GM12878 (cell line): ENCODE data around the gene MEOX1. TPM values are rescaled to one million over a fixed set of nuclear protein-coding genes. Genes with fewer than 3 reads are reported as not detected.

ENCODE experiments used
- ATAC-seq: fragments of 200-7000 bp; cut with Tn5 transposase; 3 replicates; pipeline ENCODE4 v1.9.1; 2020; ENCODE audit warnings: mild to moderate bottlenecking, moderate library complexity
- Bru-seq: library from RNA; stranded (reverse); fragments of 400-500 nt; gene quantifications from one replicate; lab custom pipeline; 2021; lab: Mats Ljungman, UMichigan
- BruChase-seq, 2 experiments: library from RNA; stranded (reverse); fragments of 400-500 nt; gene quantifications; one replicate each; lab custom pipeline; 2021; lab: Mats Ljungman, UMichigan
- BruUV-seq: library from RNA; stranded (reverse); fragments of 400-500 nt; replicated peaks from 2 replicates; lab custom pipeline; 2021; lab: Mats Ljungman, UMichigan
- CTCF ChIA-PET: fragments of 300-600 bp; sonication (Branson Sonifier 250); formaldehyde crosslinking; extraction: SDS; loops from one replicate; lab custom pipeline; 2021; ENCODE audit warnings: inconsistent platforms; lab: Yijun Ruan, JAX
- POLR2A ChIA-PET: fragments of 350-600 bp; formaldehyde crosslinking; extraction: SDS; loops from one replicate; lab custom pipeline; 2021; ENCODE audit warnings: inconsistent platforms; lab: Charles Lee
- RAD21 ChIA-PET: fragments of 300-600 bp; sonication (Branson Sonifier 250); formaldehyde crosslinking; loops from one replicate; lab custom pipeline; 2023; ENCODE audit warnings: antibody characterized with exemption; ENCODE audit not compliant: unreplicated experiment; lab: Charles Lee
- SMC1A ChIA-PET: fragments of 300-600 bp; sonication (Branson Sonifier 250); formaldehyde crosslinking; loops from one replicate; lab custom pipeline; 2023; ENCODE audit not compliant: unreplicated experiment, uncharacterized antibody; lab: Charles Lee
- DNase-seq: peaks from one replicate; pipeline ENCODE4 v3.0.0-alpha.2; 2011; ENCODE audit warnings: low read depth, low spot score
- FAIRE-seq: peaks from 3 replicates; lab custom pipeline; 2011; peaks lifted over from hg19 to GRCh38; lab: Jason Lieb, UNC
- H2AFZ ChIP-seq: 2 replicates; pipeline ENCODE4 v1.6.0; 2011; ENCODE audit warnings: low read depth, low read length, control low read depth; ENCODE audit not compliant: control insufficient read depth
- H3K27ac ChIP-seq: 2 replicates; pipeline ENCODE4 v1.5.1; 2011; ENCODE audit warnings: control low read depth; ENCODE audit not compliant: control insufficient read depth, insufficient read depth
- H3K27me3 ChIP-seq, 2 experiments: replicated peaks in 1 of 2; 2 replicates each; pipeline versions ENCODE4 v1.6.0 to v1.6.1; 2011; ENCODE audit warnings: low read length in 1 of 2; ENCODE audit not compliant: control insufficient read depth in 2 of 2, insufficient read depth in 2 of 2
- H3K36me3 ChIP-seq, 2 experiments: 2 replicates each; pipeline ENCODE4 v1.5.1; 2011; ENCODE audit warnings: low read length in 1 of 2; ENCODE audit not compliant: control insufficient read depth in 2 of 2, insufficient read depth in 2 of 2
- H3K4me1 ChIP-seq: 2 replicates; pipeline ENCODE4 v1.6.1; 2011; ENCODE audit warnings: mild to moderate bottlenecking, low read length, moderate library complexity, mixed read lengths; ENCODE audit not compliant: control insufficient read depth, insufficient read depth
- H3K4me2 ChIP-seq: 2 replicates; pipeline ENCODE4 v1.6.0; 2011; ENCODE audit warnings: control low read depth; ENCODE audit not compliant: control insufficient read depth, insufficient read depth
- H3K4me3 ChIP-seq: fragments of 200-600 bp; sonication (generic); 2 replicates; pipeline ENCODE4 v1.5.1; 2016
- H3K79me2 ChIP-seq: 2 replicates; pipeline ENCODE4 v1.6.0; 2011; ENCODE audit warnings: low read length; ENCODE audit not compliant: control insufficient read depth, insufficient read depth
- H3K9ac ChIP-seq: 2 replicates; pipeline ENCODE4 v1.8.0; 2011; ENCODE audit warnings: low read length, control low read depth, mixed read lengths; ENCODE audit not compliant: control insufficient read depth, insufficient read depth
- H3K9me3 ChIP-seq: replicated peaks from 3 replicates; pipeline ENCODE4 v1.5.1; 2011; ENCODE audit warnings: mild to moderate bottlenecking, low read length; ENCODE audit not compliant: control insufficient read depth, insufficient read depth
- H4K20me1 ChIP-seq: 2 replicates; pipeline ENCODE4 v1.6.0; 2011; ENCODE audit not compliant: control insufficient read depth, insufficient read depth
- CUX1 ChIP-seq: IDR thresholded peaks from 2 replicates; pipeline ENCODE4 v1.6.1; 2012; ENCODE audit warnings: improper control_type of control experiment, low read depth, low read length; ENCODE audit not compliant: insufficient replicate concordance
- EP300 ChIP-seq, 2 experiments: fragments of 150-350 bp in 1 of 2; IDR thresholded peaks; 2 replicates each; pipeline ENCODE4 v1.6.1; 2011 to 2012; ENCODE audit warnings: low read depth in 2 of 2, low read length in 2 of 2, borderline replicate concordance in 1 of 2, improper control_type of control experiment in 1 of 2, inconsistent platforms in 1 of 2; ENCODE audit not compliant: control insufficient read depth in 1 of 2
- HSF1 ChIP-seq: fragments of 150-350 bp; IDR thresholded peaks from 2 replicates; pipeline ENCODE4 v1.6.1; 2014; ENCODE audit warnings: mild to moderate bottlenecking, low read depth, low read length
- MTA3 ChIP-seq: IDR thresholded peaks from 2 replicates; pipeline ENCODE4 v1.6.1; 2012; ENCODE audit warnings: low read length, inconsistent platforms, borderline replicate concordance
- PML ChIP-seq: IDR thresholded peaks from 2 replicates; pipeline ENCODE4 v1.6.1; 2012; ENCODE audit warnings: low read length, inconsistent platforms
- ZNF217 ChIP-seq: fragments of 450-650 bp; IDR thresholded peaks from 2 replicates; pipeline ENCODE4 v1.6.1; 2017; ENCODE audit warnings: antibody characterized with exemption, mild to moderate bottlenecking
- WGBS: methylation state at CpG from one replicate; pipeline ENCODE4 v1.1.6; 2016; ENCODE audit warnings: low lambda C conversion rate; ENCODE audit not compliant: insufficient replicate concordance, insufficient coverage; ENCODE audit errors: missing lambda C conversion rate; 5-methylcytosine and 5-hydroxymethylcytosine counted together
- in situ Hi-C: fragments of 300-500 bp; cut with MboI; formaldehyde crosslinking; loops from 9 replicates; pipeline ENCODE4 v1.14.3; 2018; ENCODE audit warnings: mixed read lengths
- intact Hi-C: fragments of 100-400 bp; cut with micrococcal nuclease; formaldehyde crosslinking; loops from one replicate; pipeline ENCODE4 v1.14.2; 2022; ENCODE audit not compliant: unreplicated experiment
- long read RNA-seq, 2 experiments: library from polyadenylated mRNA; unstranded; transcript quantifications; one replicate each; pipeline ENCODE4 v2.0.0, GENCODE V29; 2019 to 2020
- polyA minus RNA-seq, 3 experiments: library from RNA; depleted of rRNA, polyadenylated mRNA; stranded (reverse); fragments of >200 nt; gene quantifications; 2 replicates each; pipeline ENCODE4 v1.2.3, GENCODE V29; 2011
- polyA plus RNA-seq, 11 experiments: library from polyadenylated mRNA; depleted of rRNA in 4 of 11; unstranded in 6 of 11; stranded (reverse) in 5 of 11; fragments of >200 nt; fragmentation: Nextera tagmentation in 4 of 11; fragmentation: Illumina TruSeq in 1 of 11; extraction: Ambion mirVana in 4 of 11; extraction: Trizol in 1 of 11; gene quantifications; 1 replicate in 1 of 11; 2 replicates in 10 of 11; pipeline versions ENCODE4 v1.2.1 to v1.2.3, GENCODE V29; 2011 to 2016; ENCODE audit warnings: inconsistent platforms in 2 of 11, missing spikeins in 2 of 11, low read depth in 1 of 11
- total RNA-seq, 4 experiments: library from RNA; depleted of rRNA in 3 of 4; stranded (reverse); fragments of >200 nt in 3 of 4; fragmentation: Illumina TruSeq in 1 of 4; extraction: Trizol in 1 of 4; gene quantifications; 2 replicates each; pipeline versions ENCODE4 v1.2.1 to v1.2.3, GENCODE V29; 2013 to 2021
- TF ChIP-seq, protein P1 (sequence below), 3 experiments: IDR thresholded peaks in 2 of 3; conservative IDR thresholded peaks in 1 of 3; 2 replicates each; pipeline ENCODE4 v1.5.1; 2011; ENCODE audit warnings: low read depth in 3 of 3, low read length in 3 of 3, mild to moderate bottlenecking in 3 of 3, control low read depth in 2 of 3, moderate library complexity in 2 of 3, inconsistent platforms in 1 of 3, mixed read lengths in 1 of 3; ENCODE audit not compliant: control insufficient read depth in 2 of 3, insufficient read depth in 1 of 3; ENCODE audit errors: extremely low read depth in 1 of 3

The MEOX1 gene
- total RNA-seq (2013; cell fraction: nucleolus; rRNA removed) = 6.1 and 6.4 TPM in 2 replicates
- total RNA-seq (2014; rRNA removed) (0.34 and 0.60 TPM in 2 replicates), total RNA-seq (2014; rRNA removed; fragmentation: Illumina TruSeq; extraction: Trizol) (0.37 and 0.85 TPM in 2 replicates), total RNA-seq (2021) (0.46 and 0.53 TPM in 2 replicates), polyA plus RNA-seq (2011; rRNA removed) (7.5 and 9.4 TPM in 2 replicates), polyA plus RNA-seq (2014; fragmentation: Illumina TruSeq; extraction: Trizol) (0.63 and 1.1 TPM in 2 replicates), polyA plus RNA-seq (2014; fragmentation: Nextera tagmentation; extraction: Ambion mirVana) (under 1 TPM; 0.19 to 0.24 TPM), polyA plus RNA-seq (2014; rRNA removed) (0.44 and 0.45 TPM in 2 replicates), polyA plus RNA-seq (2016; fragmentation: Nextera tagmentation; extraction: Ambion mirVana) (under 1 TPM; 0.25 to 0.72 TPM), polyA minus RNA-seq (2011; rRNA and poly(A)+ RNA removed) (4.9 and 8.7 TPM in 2 replicates), Bru-seq, nascent RNA (percentile 77 among the genes with signal in this experiment), BruChase-seq, experiment 1, labeled RNA remaining after a 6-hour chase (percentile 66 among the genes with signal in this experiment), BruChase-seq, experiment 2, labeled RNA remaining after a 2-hour chase (percentile 67 among the genes with signal in this experiment)
- 0.70 TPM for polyA plus RNA-seq (2011; ENCODE audit: low read depth)
- polyA plus RNA-seq (2011; cell fraction: cytosol; rRNA removed) = 10.4 TPM in 2 replicates
- 4.8 and 5.3 TPM in 2 replicates for polyA plus RNA-seq (2011; cell fraction: nucleus; rRNA removed)
- polyA plus RNA-seq (2012) = 0.99 and 1.8 TPM in 2 replicates
- 3.6 and 5.6 TPM in 2 replicates for polyA minus RNA-seq (2011; cell fraction: cytosol; rRNA and poly(A)+ RNA removed)
- polyA minus RNA-seq (2011; cell fraction: nucleus; rRNA and poly(A)+ RNA removed) = 5.8 and 6.8 TPM in 2 replicates
- long read RNA-seq, experiment 1, transcript MEOX1-201 (3 exons, 2,707 nt) = major isoform, 6 of 7 reads
- long read RNA-seq, experiment 1, partial matches to known transcripts = 0 of 7 reads
- long read RNA-seq, experiment 1, other reads (novel, unspliced or antisense) = 0 of 7 reads
- long read RNA-seq, experiment 2, partial matches to known transcripts = 0 of 6 reads
- long read RNA-seq, experiment 2, other reads (novel, unspliced or antisense) = 5 of 6 reads

- Histone ChIP-seq H3K36me3 (no peaks in the 10 kb centered on the region), H3K9me3 (no peaks in the 10 kb centered on the region), H3K4me2 (peak within 1 kb of the TSS; percentile 81), H4K20me1 (no peaks in the 10 kb centered on the region), H3K9ac (peak within 1 kb of the TSS; percentile 72), H3K27ac (peak within 1 kb of the TSS; percentile 71), H3K4me1 (peaks cover 16% of the 10 kb centered on the region), H3K27me3 (no peaks in the 10 kb centered on the region), H2AFZ (no peak within 1 kb of the TSS), H3K4me3 (peak within 1 kb of the TSS; percentile 69), H3K79me2 (peaks cover 19% of the 10 kb centered on the region)
- FAIRE-seq (peak; percentile 79), DNase-seq (peak; percentile 79), ATAC-seq (peak; percentile 89)
- intact Hi-C loops (loop anchor here (1.0 kb wide), 1 partner anchor 9 kb away; no protein-coding TSS in a partner anchor), in situ Hi-C loops (loop anchor here (25.0 kb wide), 1 partner anchor 450 kb away; the partner anchor contains the start of gene TMEM106A)
- ChIA-PET RAD21 (interaction anchor here (0.6 to 8.4 kb wide), 4 partner anchors 10 to 299 kb away, joined by 3 to 77 read pairs (median 22); no protein-coding TSS in a partner anchor), CTCF (interaction anchor here (0.6 to 4.6 kb wide), 5 partner anchors 9 to 86 kb away, joined by 3 to 38 read pairs (median 3); no protein-coding TSS in a partner anchor), SMC1A (interaction anchor here (1.0 to 9.4 kb wide), 6 partner anchors 9 to 178 kb away, joined by 3 to 98 read pairs (median 5); partner anchors contain the start of gene DHX8), POLR2A (interaction anchor here (0.6 to 1.2 kb wide), 4 partner anchors 8 to 267 kb away, joined by 3 to 5 read pairs (median 4); no protein-coding TSS in a partner anchor)
- WGBS = 14% methylated on average over 8 of the region's 8 CpGs
- no TSS peak for BruUV-seq
- no peak for TF ChIP-seq PML
- TF ChIP-seq CUX1 = no peak
- no peak for TF ChIP-seq HSF1
- TF ChIP-seq, protein P1, sequence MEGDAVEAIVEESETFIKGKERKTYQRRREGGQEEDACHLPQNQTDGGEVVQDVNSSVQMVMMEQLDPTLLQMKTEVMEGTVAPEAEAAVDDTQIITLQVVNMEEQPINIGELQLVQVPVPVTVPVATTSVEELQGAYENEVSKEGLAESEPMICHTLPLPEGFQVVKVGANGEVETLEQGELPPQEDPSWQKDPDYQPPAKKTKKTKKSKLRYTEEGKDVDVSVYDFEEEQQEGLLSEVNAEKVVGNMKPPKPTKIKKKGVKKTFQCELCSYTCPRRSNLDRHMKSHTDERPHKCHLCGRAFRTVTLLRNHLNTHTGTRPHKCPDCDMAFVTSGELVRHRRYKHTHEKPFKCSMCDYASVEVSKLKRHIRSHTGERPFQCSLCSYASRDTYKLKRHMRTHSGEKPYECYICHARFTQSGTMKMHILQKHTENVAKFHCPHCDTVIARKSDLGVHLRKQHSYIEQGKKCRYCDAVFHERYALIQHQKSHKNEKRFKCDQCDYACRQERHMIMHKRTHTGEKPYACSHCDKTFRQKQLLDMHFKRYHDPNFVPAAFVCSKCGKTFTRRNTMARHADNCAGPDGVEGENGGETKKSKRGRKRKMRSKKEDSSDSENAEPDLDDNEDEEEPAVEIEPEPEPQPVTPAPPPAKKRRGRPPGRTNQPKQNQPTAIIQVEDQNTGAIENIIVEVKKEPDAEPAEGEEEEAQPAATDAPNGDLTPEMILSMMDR (IDR thresholded peaks at IDR 0.05 in 2 of 3, conservative IDR thresholded peaks at IDR 0.05 in 1 of 3; ENCODE audit: control insufficient read depth in 2 of 3, extremely low read depth in 1 of 3, insufficient read depth in 1 of 3, low read depth in 3 of 3, low read length in 3 of 3) = no peak
- TF ChIP-seq MTA3 = no peak
- no peak for TF ChIP-seq ZNF217
- TF ChIP-seq EP300 (IDR thresholded peaks at IDR 0.05; ENCODE audit: borderline replicate concordance in 1 of 2, control insufficient read depth in 1 of 2, low read depth in 2 of 2, low read length in 2 of 2) = peak in 1 of 2 experiments; percentile 33; a peak in 1 of 4 replicates
These were observed at the start of gene MEOX1 for GRCh38 chr17:43661699-43662412. Gene MEOX1, minus strand, starts transcription at chr17:43661922. Its CDS starts 388 bp downstream, at chr17:43661534.
